ENCODE results near the gene ABCC1.

Gene ABCC1

DNA sequence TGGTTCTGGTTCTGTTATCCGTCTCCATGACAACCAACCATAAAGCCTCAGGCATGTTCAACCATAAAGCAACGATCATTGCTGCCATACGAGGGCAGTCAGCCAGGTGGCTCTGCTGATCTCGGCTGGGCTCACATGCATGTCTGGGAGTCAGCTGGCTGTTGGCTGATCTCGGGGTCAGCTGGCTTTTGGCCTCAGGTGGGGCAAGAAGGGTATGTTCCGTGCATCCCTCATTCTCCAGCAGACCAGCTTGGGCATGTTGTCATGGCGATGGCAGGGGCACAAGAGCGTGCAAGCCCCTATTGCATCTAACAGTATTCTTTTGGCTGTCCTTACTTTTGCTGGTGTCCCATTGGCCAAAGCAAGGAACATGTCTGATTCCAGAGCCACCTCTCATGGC is 187.7 kb downstream of the ABCC1 start:
- H3K4me1 ChIP-seq (ENCODE audit: control insufficient read depth, insufficient read depth, low read length) = no peaks in the 10 kb centered on the region
- no peak overlapping the region for H3K27ac ChIP-seq (ENCODE audit: extremely low read depth, low read depth, low read length)
- H3K4me3 ChIP-seq (ENCODE audit: low read depth, low read length) = no peak overlapping the region
- ChIA-PET POLR2A (no interaction called here), CTCF (no interaction called here)
- H3K36me3 ChIP-seq (ENCODE audit: control insufficient read depth in 2 of 2, insufficient read depth in 1 of 2, low read length in 2 of 2) = peaks cover 21 to 87% of the 10 kb centered on the region in 2 experiments; a peak in 2 of 3 replicates
- no peaks in the 10 kb centered on the region for H3K9me3 ChIP-seq (ENCODE audit: control insufficient read depth, insufficient read depth, low read depth, low read length)
- TF ChIP-seq SP3 (tag by site-specific recombination; IDR thresholded peaks at IDR 0.05) (no peak), FEZF1 (tag by site-specific recombination; IDR thresholded peaks at IDR 0.05) (no peak), ZEB2 (tag by site-specific recombination; IDR thresholded peaks at IDR 0.05) (no peak), SETDB1 (IDR thresholded peaks at IDR 0.05; ENCODE audit: insufficient read length, low read length) (no peak), ZNF366 (tag by site-specific recombination; conservative IDR thresholded peaks at IDR 0.05) (no peak), MEIS1 (CRISPR knock-in tag; IDR thresholded peaks at IDR 0.05; ENCODE audit: borderline replicate concordance) (no peak), ZNF837 (tag by site-specific recombination; IDR thresholded peaks at IDR 0.05) (no peak), ZNF248 (tag by site-specific recombination; IDR thresholded peaks at IDR 0.05) (no peak), ZNF121 (tag by site-specific recombination; IDR thresholded peaks at IDR 0.05) (no peak), ZNF555 (tag by site-specific recombination; conservative IDR thresholded peaks at IDR 0.05) (no peak)
- TF ChIP-seq, protein P1, sequence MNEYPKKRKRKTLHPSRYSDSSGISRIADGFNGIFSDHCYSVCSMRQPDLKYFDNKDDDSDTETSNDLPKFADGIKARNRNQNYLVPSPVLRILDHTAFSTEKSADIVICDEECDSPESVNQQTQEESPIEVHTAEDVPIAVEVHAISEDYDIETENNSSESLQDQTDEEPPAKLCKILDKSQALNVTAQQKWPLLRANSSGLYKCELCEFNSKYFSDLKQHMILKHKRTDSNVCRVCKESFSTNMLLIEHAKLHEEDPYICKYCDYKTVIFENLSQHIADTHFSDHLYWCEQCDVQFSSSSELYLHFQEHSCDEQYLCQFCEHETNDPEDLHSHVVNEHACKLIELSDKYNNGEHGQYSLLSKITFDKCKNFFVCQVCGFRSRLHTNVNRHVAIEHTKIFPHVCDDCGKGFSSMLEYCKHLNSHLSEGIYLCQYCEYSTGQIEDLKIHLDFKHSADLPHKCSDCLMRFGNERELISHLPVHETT (tag by site-specific recombination; IDR thresholded peaks at IDR 0.05) = no peak

DNA sequence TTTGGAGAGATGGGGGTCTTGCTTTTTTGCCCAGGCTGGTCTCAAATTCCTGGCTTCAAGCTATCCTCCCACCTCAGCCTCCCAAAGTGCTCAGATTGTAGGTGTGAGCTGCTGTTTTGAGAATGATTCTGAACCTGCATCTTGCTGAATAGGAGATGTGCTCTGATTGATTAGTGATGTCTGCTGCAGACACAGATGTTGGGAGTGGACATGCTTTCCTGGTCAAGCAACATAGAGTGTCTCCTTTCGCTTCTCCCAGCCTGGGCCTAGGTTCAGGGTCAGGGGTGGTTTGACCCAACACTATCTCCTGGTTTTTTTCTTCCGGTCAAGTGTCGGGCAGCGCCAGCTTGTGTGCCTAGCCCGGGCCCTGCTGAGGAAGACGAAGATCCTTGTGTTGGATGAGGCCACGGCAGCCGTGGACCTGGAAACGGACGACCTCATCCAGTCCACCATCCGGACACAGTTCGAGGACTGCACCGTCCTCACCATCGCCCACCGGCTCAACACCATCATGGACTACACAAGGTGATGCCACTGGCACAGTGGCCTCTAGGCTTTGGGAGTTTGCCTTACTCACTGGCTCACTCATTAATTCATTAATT is 188.7 kb downstream of the ABCC1 start:
- TF ChIP-seq GLIS2 (tag by site-specific recombination; IDR thresholded peaks at IDR 0.05) (no peak), SCRT2 (tag by site-specific recombination; IDR thresholded peaks at IDR 0.05) (no peak), ZNF112 (tag by site-specific recombination; IDR thresholded peaks at IDR 0.05) (no peak), HOXD13 (CRISPR knock-in tag; IDR thresholded peaks at IDR 0.05; ENCODE audit: borderline replicate concordance) (no peak), ZNF426 (tag by site-specific recombination; IDR thresholded peaks at IDR 0.05) (no peak), ZNF658 (tag by site-specific recombination; IDR thresholded peaks at IDR 0.05) (no peak), ZNF394 (tag by site-specific recombination; IDR thresholded peaks at IDR 0.05; ENCODE audit: borderline replicate concordance) (no peak), ATF2 (tag by site-specific recombination; IDR thresholded peaks at IDR 0.05; ENCODE audit: low read depth) (no peak)
- ChIA-PET CTCF (no interaction called here), POLR2A (no interaction called here)
- Histone ChIP-seq H3K4me1 (ENCODE audit: control insufficient read depth, insufficient read depth, low read length) (no peaks in the 10 kb centered on the region), H3K9me3 (ENCODE audit: control insufficient read depth, insufficient read depth, low read depth, low read length) (no peaks in the 10 kb centered on the region), H3K27ac (ENCODE audit: extremely low read depth, low read depth, low read length) (no peak overlapping the region), H3K4me3 (ENCODE audit: low read depth, low read length) (no peak overlapping the region), H3K36me3 (ENCODE audit: control insufficient read depth in 2 of 2, insufficient read depth in 1 of 2, low read length in 2 of 2) (peaks cover 16 to 86% of the 10 kb centered on the region in 2 experiments; a peak in 2 of 3 replicates)

- ChIA-PET CTCF (interaction anchor here (0.6 to 1.0 kb wide), 2 partner anchors 10 to 361 kb away, joined by 3 read pairs; no protein-coding TSS in a partner anchor), POLR2A (no interaction called here)
- no peak overlapping the region for H3K4me3 ChIP-seq (ENCODE audit: low read depth, low read length)
- peaks cover 16 to 83% of the 10 kb centered on the region in 2 experiments; a peak in 2 of 3 replicates for H3K36me3 ChIP-seq (ENCODE audit: control insufficient read depth in 2 of 2, insufficient read depth in 1 of 2, low read length in 2 of 2)
- no peaks in the 10 kb centered on the region for H3K9me3 ChIP-seq (ENCODE audit: control insufficient read depth, insufficient read depth, low read depth, low read length)
- no peak for TF ChIP-seq BCL11A (tag by site-specific recombination; IDR thresholded peaks at IDR 0.05; ENCODE audit: low read depth)
- no peak for TF ChIP-seq ZNF394 (tag by site-specific recombination; IDR thresholded peaks at IDR 0.05; ENCODE audit: borderline replicate concordance)
- no peak for TF ChIP-seq ZNF138 (tag by site-specific recombination; IDR thresholded peaks at IDR 0.05; ENCODE audit: borderline replicate concordance)
- TF ChIP-seq ZNF701 (tag by site-specific recombination; IDR thresholded peaks at IDR 0.05) = no peak
- H3K27ac ChIP-seq (ENCODE audit: extremely low read depth, low read depth, low read length) = no peak overlapping the region
- no peaks in the 10 kb centered on the region for H3K4me1 ChIP-seq (ENCODE audit: control insufficient read depth, insufficient read depth, low read length)
These were observed 189.6 kb downstream of the ABCC1 start for GRCh38 chr16:16139061-16139460.
